OCI-LY7 (cell line): ENCODE results near the gene XRN1. TPM values are rescaled to one million over a fixed set of nuclear protein-coding genes. Genes with fewer than 3 reads are reported as not detected.
"Not testable (repeated sequence)": the region's sequence is repeated elsewhere in the genome, so short reads cannot be mapped to it uniquely, and the experiment has no call there.

Experiments used
- BruUV-seq: library from RNA; stranded (reverse); fragments of 400-500 nt; replicated peaks from 2 replicates; lab custom pipeline; 2021; lab: Mats Ljungman, UMichigan
- CTCF ChIA-PET: fragments of 300-600 bp; sonication (Branson Sonifier 250); formaldehyde crosslinking; loops from one replicate; lab custom pipeline; 2022; ENCODE audit warnings: antibody characterized with exemption; ENCODE audit not compliant: unreplicated experiment; lab: Charles Lee
- POLR2A ChIA-PET: fragments of 300-600 bp; sonication (Branson Sonifier 250); formaldehyde crosslinking; loops from one replicate; lab custom pipeline; 2022; ENCODE audit warnings: antibody characterized with exemption; lab: Charles Lee
- DNase-seq: peaks from one replicate; pipeline ENCODE4 v3.0.0-alpha.2; 2015; ENCODE audit warnings: low spot score
- H2AFZ ChIP-seq: fragments of 200-600 bp; sonication (generic), shearing (Covaris generic); 2 replicates; pipeline ENCODE4 v1.6.1; 2014; ENCODE audit warnings: mild to moderate bottlenecking, antibody characterized with exemption, low read length, moderate library complexity
- H3K27ac ChIP-seq: fragments of 200-600 bp; sonication (generic); 2 replicates; pipeline ENCODE4 v1.5.1; 2014; ENCODE audit warnings: mixed run types, low read depth, mild to moderate bottlenecking, moderate library complexity, low read length, inconsistent platforms; ENCODE audit not compliant: poor library complexity, severe bottlenecking
- H3K36me3 ChIP-seq: fragments of 200-600 bp; sonication (generic); 2 replicates; pipeline ENCODE4 v1.6.1; 2014; ENCODE audit warnings: mild to moderate bottlenecking, antibody characterized with exemption, low read length, moderate library complexity, mixed read lengths; ENCODE audit not compliant: insufficient read depth
- H3K4me1 ChIP-seq: fragments of 200-600 bp; sonication (generic); 2 replicates; pipeline ENCODE4 v1.5.1; 2014; ENCODE audit warnings: mild to moderate bottlenecking, low read length; ENCODE audit not compliant: insufficient read depth, poor library complexity, severe bottlenecking
- H3K4me2 ChIP-seq: fragments of 200-600 bp; sonication (generic); 2 replicates; pipeline ENCODE4 v1.6.1; 2014; ENCODE audit warnings: mild to moderate bottlenecking, low read length
- H3K4me3 ChIP-seq: fragments of 200-600 bp; sonication (generic); 2 replicates; pipeline ENCODE4 v1.5.1; 2014; ENCODE audit warnings: mild to moderate bottlenecking, low read depth, low read length; ENCODE audit not compliant: poor library complexity, severe bottlenecking
- H3K79me2 ChIP-seq: fragments of 200-600 bp; sonication (generic); 2 replicates; pipeline ENCODE4 v1.6.1; 2016; ENCODE audit warnings: low read depth, mild to moderate bottlenecking, low read length, moderate library complexity, mixed read lengths; ENCODE audit not compliant: insufficient read depth
- H3K9me2 ChIP-seq: fragments of 200-600 bp; sonication (generic); 2 replicates; pipeline ENCODE4 v1.6.1; 2016; ENCODE audit warnings: mild to moderate bottlenecking, low read length, mixed read lengths; ENCODE audit not compliant: insufficient read depth
- H3K9me3 ChIP-seq: fragments of 200-600 bp; sonication (generic); 2 replicates; pipeline ENCODE4 v1.6.1; 2014; ENCODE audit warnings: mild to moderate bottlenecking, mixed run types, low read length, mixed read lengths
- H4K20me1 ChIP-seq: fragments of 200-600 bp; sonication (generic); 2 replicates; pipeline ENCODE4 v1.6.1; 2014; ENCODE audit warnings: mild to moderate bottlenecking, antibody characterized with exemption, low read length, moderate library complexity, mixed read lengths; ENCODE audit not compliant: insufficient read depth
- CTCF ChIP-seq: fragments of 200-600 bp; sonication (generic); conservative IDR thresholded peaks from 2 replicates; pipeline ENCODE4 v1.5.1; 2014; ENCODE audit warnings: mild to moderate bottlenecking, antibody characterized with exemption, low read length, moderate library complexity, mixed read lengths
- EZH2phosphoT487 ChIP-seq: fragments of 200-600 bp; sonication (generic); IDR thresholded peaks from 2 replicates; pipeline ENCODE4 v1.6.1; 2018; ENCODE audit warnings: low read depth, borderline replicate concordance, mild to moderate bottlenecking, mixed run types, antibody characterized with exemption, low read length, moderate library complexity, mixed read lengths
- intact Hi-C: fragments of 100-400 bp; cut with micrococcal nuclease; formaldehyde crosslinking; loops from one replicate; pipeline ENCODE4 v1.10.0; 2022; ENCODE audit not compliant: unreplicated experiment
- total RNA-seq, 2 experiments: library from RNA; depleted of rRNA in 1 of 2; stranded (reverse); fragments of >200 nt in 1 of 2; shearing (Covaris generic) in 1 of 2; gene quantifications; 2 replicates each; pipeline ENCODE4 v1.2.3, GENCODE V29; 2014 to 2022

Gene XRN1
- total RNA-seq, 2 experiments from 2014 or later = 36.6 to 43.6 TPM

DNA sequence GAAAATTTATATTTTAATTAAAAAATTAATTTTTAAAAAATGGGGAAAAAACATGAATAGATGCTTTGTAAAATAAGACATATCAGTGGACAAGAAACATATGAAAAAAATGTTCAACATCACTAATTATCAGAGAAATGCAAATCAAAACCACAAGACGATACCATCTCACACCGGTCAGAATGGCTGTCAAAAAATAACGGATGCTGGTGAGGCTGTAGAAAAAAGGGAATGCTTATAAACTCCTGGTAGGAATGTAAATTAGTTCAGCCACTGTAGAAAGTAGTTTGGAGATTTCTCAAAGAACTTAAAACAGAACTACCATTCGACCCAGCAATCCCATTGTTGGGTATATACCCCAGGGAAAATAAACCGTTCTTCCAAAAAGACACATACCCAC, 93.8 kb downstream of the XRN1 start:
- Histone ChIP-seq H3K79me2 (no peaks in the 10 kb centered on the region), H3K9me3 (no peaks in the 10 kb centered on the region), H3K4me2 (no peak overlapping the region), H3K4me3 (no peak overlapping the region), H2AFZ (no peak overlapping the region), H4K20me1 (no peaks in the 10 kb centered on the region), H3K9me2 (no peaks in the 10 kb centered on the region), H3K27ac (no peak overlapping the region), H3K36me3 (peaks cover 70% of the 10 kb centered on the region), H3K4me1 (no peaks in the 10 kb centered on the region)
- BruUV-seq = no TSS peak
- DNase-seq = no peak
- ChIA-PET POLR2A (no interaction called here), CTCF (no interaction called here)
- intact Hi-C loops = no loop called here
- TF ChIP-seq EZH2phosphoT487 (no peak), CTCF (no peak)

- no peaks in the 10 kb centered on the region for H3K9me3 ChIP-seq
- POLR2A ChIA-PET = no interaction called here
- H3K27ac ChIP-seq = no peak overlapping the region
- BruUV-seq = no TSS peak
- no peak for DNase-seq
- H4K20me1 ChIP-seq = no peaks in the 10 kb centered on the region
- intact Hi-C loops = no loop called here
- TF ChIP-seq EZH2phosphoT487 = no peak
- TF ChIP-seq CTCF = no peak
- no peak overlapping the region for H2AFZ ChIP-seq
- H3K4me2 ChIP-seq = no peak overlapping the region
- H3K4me3 ChIP-seq = no peak overlapping the region
- H3K79me2 ChIP-seq = no peaks in the 10 kb centered on the region
- H3K9me2 ChIP-seq = no peaks in the 10 kb centered on the region
- peaks cover 69% of the 10 kb centered on the region for H3K36me3 ChIP-seq
- H3K4me1 ChIP-seq = no peaks in the 10 kb centered on the region
- CTCF ChIA-PET = no interaction called here
These were observed 94.3 kb downstream of the XRN1 start for GRCh38 chr3:142353571-142353970.

DNA sequence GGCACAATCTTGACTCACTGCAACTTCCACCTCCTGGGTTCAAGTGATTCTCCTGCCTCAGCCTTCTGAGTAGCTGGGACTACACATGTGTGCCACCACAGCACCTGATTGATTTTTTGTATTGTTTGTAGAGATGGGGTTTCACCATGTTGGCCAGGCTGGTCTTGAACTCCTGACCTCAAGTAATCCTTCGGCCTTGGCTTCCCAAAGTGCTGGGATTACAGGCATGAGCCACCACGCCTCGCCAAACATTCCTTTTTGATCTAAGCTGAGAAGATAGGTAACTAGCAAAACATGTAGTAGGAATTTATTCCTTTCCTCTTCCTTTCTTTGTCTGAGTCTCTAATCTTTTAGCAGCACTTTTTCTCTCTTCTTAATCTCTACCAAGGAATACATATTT, 95.1 kb downstream of the XRN1 start:
- H2AFZ ChIP-seq, CTCF ChIA-PET, DNase-seq, H3K4me2 ChIP-seq, H3K4me1 ChIP-seq, H4K20me1 ChIP-seq, BruUV-seq, H3K4me3 ChIP-seq, POLR2A ChIA-PET, H3K9me3 ChIP-seq, H3K9me2 ChIP-seq, H3K27ac ChIP-seq, intact Hi-C loops, H3K79me2 ChIP-seq: not testable (repeated sequence)
- H3K36me3 ChIP-seq = peaks cover 64% of the 10 kb centered on the region
